ENCODE data around the gene SHC4.

The SHC4 gene

DNA sequence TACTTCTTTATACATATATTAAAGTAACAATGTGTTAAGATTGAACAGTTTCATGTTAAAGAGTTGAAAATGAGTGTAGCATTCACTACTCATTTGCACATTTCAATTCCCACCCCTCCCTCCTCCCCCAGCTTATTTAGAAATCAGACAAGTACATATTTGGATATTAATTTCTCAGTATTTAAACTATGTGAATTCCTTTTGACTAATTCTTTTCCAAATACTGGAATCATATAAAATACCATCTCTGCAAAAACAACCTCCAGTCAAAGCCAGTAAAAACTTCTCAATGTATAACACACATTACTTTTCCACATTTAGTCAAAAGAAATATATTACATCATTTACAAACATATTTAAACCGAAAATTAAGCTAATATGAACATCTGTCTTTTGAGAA is 25.5 kb upstream of the SHC4 start:
- H3K4me3 ChIP-seq (ENCODE audit: low read depth, low read length), result no peak overlapping the region
- no peak for DNase-seq (ENCODE audit: low read depth)
- TF ChIP-seq, protein P1, sequence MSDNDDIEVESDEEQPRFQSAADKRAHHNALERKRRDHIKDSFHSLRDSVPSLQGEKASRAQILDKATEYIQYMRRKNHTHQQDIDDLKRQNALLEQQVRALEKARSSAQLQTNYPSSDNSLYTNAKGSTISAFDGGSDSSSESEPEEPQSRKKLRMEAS (IDR thresholded peaks at IDR 0.05; ENCODE audit: low read depth, low read length), result no peak
- TF ChIP-seq POLR2A (IDR thresholded peaks at IDR 0.05; ENCODE audit: extremely low read depth, insufficient read length) (no peak), MYC (IDR thresholded peaks at IDR 0.05; ENCODE audit: low read depth, low read length) (no peak)
- TF ChIP-seq, protein P2, sequence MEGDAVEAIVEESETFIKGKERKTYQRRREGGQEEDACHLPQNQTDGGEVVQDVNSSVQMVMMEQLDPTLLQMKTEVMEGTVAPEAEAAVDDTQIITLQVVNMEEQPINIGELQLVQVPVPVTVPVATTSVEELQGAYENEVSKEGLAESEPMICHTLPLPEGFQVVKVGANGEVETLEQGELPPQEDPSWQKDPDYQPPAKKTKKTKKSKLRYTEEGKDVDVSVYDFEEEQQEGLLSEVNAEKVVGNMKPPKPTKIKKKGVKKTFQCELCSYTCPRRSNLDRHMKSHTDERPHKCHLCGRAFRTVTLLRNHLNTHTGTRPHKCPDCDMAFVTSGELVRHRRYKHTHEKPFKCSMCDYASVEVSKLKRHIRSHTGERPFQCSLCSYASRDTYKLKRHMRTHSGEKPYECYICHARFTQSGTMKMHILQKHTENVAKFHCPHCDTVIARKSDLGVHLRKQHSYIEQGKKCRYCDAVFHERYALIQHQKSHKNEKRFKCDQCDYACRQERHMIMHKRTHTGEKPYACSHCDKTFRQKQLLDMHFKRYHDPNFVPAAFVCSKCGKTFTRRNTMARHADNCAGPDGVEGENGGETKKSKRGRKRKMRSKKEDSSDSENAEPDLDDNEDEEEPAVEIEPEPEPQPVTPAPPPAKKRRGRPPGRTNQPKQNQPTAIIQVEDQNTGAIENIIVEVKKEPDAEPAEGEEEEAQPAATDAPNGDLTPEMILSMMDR (IDR thresholded peaks at IDR 0.05; ENCODE audit: low read depth, low read length), result no peak

DNA sequence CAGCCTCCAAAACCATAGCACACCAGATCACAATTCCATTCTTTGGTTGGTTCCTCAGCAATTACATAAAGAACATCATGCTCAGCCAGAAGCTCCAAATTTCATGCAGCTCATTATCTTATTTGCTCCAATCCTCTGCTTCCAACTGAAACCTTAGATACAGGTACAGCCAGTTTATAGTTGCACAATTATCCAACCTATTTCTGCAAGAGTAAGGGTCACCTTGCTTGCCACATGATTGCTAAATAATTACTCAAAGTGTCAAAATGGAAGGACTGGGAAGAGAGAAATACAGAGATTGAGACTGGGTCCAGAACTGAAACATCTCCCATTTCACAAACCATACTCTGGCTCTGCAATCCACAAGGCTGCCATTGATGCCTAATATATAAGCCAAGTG is 23.4 kb upstream of the SHC4 start:
- H3K4me3 ChIP-seq (ENCODE audit: low read depth, low read length), result no peak overlapping the region
- DNase-seq (ENCODE audit: low read depth), result no peak
- TF ChIP-seq MYC (IDR thresholded peaks at IDR 0.05; ENCODE audit: low read depth, low read length) (no peak), POLR2A (IDR thresholded peaks at IDR 0.05; ENCODE audit: extremely low read depth, insufficient read length) (no peak)
- TF ChIP-seq, protein P1 (IDR thresholded peaks at IDR 0.05; ENCODE audit: low read depth, low read length), result no peak
- TF ChIP-seq, protein P2 (IDR thresholded peaks at IDR 0.05; ENCODE audit: low read depth, low read length), result no peak

DNA sequence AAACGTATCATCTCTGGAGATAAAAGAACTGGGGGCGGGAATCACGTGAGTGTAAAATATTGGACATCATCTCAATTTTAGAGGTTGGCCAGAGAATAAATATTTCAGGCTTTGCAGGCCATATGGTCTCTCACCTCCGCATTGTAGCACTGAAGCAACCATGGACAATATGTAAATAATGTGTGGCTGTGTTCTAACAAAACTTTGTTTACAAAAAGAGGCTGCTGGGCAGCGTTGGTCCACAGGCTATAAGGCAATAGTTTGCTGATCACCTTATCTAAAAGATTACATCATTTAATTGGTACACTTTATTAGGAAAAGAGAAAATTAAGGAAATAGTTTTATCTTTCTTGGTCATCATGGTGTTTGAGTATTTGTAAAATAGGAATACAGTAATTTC is 22.5 kb upstream of the SHC4 start:
- no peak for DNase-seq (ENCODE audit: low read depth)
- TF ChIP-seq, protein P1 (IDR thresholded peaks at IDR 0.05; ENCODE audit: low read depth, low read length), result no peak
- no peak for TF ChIP-seq MYC (IDR thresholded peaks at IDR 0.05; ENCODE audit: low read depth, low read length)
- TF ChIP-seq, protein P2 (IDR thresholded peaks at IDR 0.05; ENCODE audit: low read depth, low read length), result no peak
- H3K4me3 ChIP-seq (ENCODE audit: low read depth, low read length), result no peak overlapping the region

DNA sequence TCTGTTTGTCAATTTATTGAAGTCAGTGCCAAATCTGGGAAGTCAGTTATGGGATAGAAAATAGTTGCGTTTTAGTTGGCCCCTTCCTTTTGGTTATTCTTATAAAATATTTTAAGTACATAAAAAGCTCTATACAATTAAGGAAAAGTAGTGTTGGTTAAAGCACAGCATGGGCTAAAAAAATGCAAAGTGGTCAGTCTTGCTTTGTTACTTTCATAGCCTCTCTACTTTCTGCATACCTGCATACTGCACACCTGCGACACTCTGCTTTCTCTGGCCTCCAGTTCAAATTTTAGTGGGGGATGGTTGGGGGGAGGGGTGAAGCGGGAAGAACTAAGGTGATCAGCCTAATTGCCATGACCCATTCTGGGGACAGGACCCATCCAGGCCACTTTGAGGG is 21.8 kb upstream of the SHC4 start:
- H3K4me3 ChIP-seq (ENCODE audit: low read depth, low read length), result no peak overlapping the region
- DNase-seq (ENCODE audit: low read depth), result no peak
- no peak for TF ChIP-seq POLR2A (IDR thresholded peaks at IDR 0.05; ENCODE audit: extremely low read depth, insufficient read length)
- TF ChIP-seq, protein P2 (IDR thresholded peaks at IDR 0.05; ENCODE audit: low read depth, low read length), result no peak
- TF ChIP-seq, protein P1 (IDR thresholded peaks at IDR 0.05; ENCODE audit: low read depth, low read length), result no peak
- no peak for TF ChIP-seq MYC (IDR thresholded peaks at IDR 0.05; ENCODE audit: low read depth, low read length)

DNA sequence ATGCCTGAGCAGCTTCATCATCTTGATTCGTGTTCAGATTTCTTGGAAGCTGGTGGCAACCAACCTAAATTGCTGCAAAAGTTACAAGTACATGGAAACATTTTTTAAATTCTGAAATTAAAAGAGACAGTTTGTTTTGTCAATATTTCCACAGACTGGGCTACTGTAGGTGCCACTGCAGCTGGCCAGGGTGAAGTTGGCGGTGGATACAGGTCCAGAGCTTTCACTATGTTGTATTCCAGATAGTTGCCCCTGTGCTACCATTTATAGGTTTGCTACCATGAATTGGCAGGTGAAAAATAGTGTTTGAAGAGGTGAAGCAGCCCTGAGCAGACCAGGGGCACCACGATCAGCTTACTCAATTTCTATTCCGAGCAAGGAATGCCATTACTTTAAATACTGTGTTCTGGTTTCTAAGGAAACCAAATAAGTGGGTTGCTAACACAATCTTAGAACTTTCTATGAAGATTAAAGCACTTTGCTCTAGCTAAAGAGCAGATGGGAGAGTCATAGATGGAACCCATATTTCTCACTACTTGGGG is 21.2 kb upstream of the SHC4 start:
- no peak overlapping the region for H3K4me3 ChIP-seq (ENCODE audit: low read depth, low read length)
- DNase-seq (ENCODE audit: low read depth), result no peak
- TF ChIP-seq POLR2A (IDR thresholded peaks at IDR 0.05; ENCODE audit: extremely low read depth, insufficient read length) (no peak), MYC (IDR thresholded peaks at IDR 0.05; ENCODE audit: low read depth, low read length) (no peak)
- TF ChIP-seq, protein P2 (IDR thresholded peaks at IDR 0.05; ENCODE audit: low read depth, low read length), result no peak
- TF ChIP-seq, protein P1 (IDR thresholded peaks at IDR 0.05; ENCODE audit: low read depth, low read length), result no peak
